GM23248 (cell line): Measurements from ENCODE around the gene SRP9.

Source experiments
- EZH2 ChIP-seq: fragments of 200-600 bp; sonication (generic); IDR thresholded peaks from 2 replicates; pipeline ENCODE4 v1.6.1; 2018; ENCODE audit warnings: antibody characterized with exemption, mild to moderate bottlenecking; ENCODE audit not compliant: insufficient read depth, poor library complexity, severe bottlenecking
- EZH2phosphoT487 ChIP-seq: fragments of 200-600 bp; sonication (generic); IDR thresholded peaks from 2 replicates; pipeline ENCODE4 v1.6.1; 2018; ENCODE audit warnings: antibody characterized with exemption, moderate library complexity, mild to moderate bottlenecking, low read depth; ENCODE audit not compliant: insufficient read depth

- TF ChIP-seq EZH2phosphoT487 (no peak), EZH2 (no peak)
Observed at GRCh38 chr1:225771661-225772322, 5.8 kb upstream of the SRP9 start.
